Endothelial cell of umbilical vein (primary cell): ENCODE measurements around the gene TMEM95. TPM values are rescaled to one million over a fixed set of nuclear protein-coding genes. Genes with fewer than 3 reads are reported as not detected.

ENCODE experiments used
- Bru-seq: library from RNA; stranded (reverse); fragments of 400-500 nt; gene quantifications from one replicate; lab custom pipeline; 2021; lab: Mats Ljungman, UMichigan
- BruChase-seq, 2 experiments: library from RNA; stranded (reverse); fragments of 400-500 nt; gene quantifications; one replicate each; lab custom pipeline; 2021; lab: Mats Ljungman, UMichigan
- BruUV-seq: library from RNA; stranded (reverse); fragments of 400-500 nt; replicated peaks from 2 replicates; lab custom pipeline; 2021; lab: Mats Ljungman, UMichigan
- CTCF ChIA-PET: fragments of 300-600, 350-600 bp; sonication (Branson Sonifier 250); formaldehyde crosslinking; loops from one replicate; lab custom pipeline; 2021; ENCODE audit warnings: antibody characterized with exemption, inconsistent platforms; lab: Charles Lee
- POLR2A ChIA-PET: fragments of 300-600, 350-600 bp; sonication (Branson Sonifier 250); formaldehyde crosslinking; loops from one replicate; lab custom pipeline; 2021; ENCODE audit warnings: antibody characterized with exemption, inconsistent platforms; lab: Charles Lee
- DNase-seq: peaks from one replicate; pipeline ENCODE4 v3.0.0-alpha.2; 2011; ENCODE audit warnings: low read depth, low spot score
- FAIRE-seq: peaks from 2 replicates; lab custom pipeline; 2011; peaks lifted over from hg19 to GRCh38; lab: Jason Lieb, UNC
- H2AFZ ChIP-seq: 2 replicates; pipeline ENCODE4 v1.6.0; 2012; ENCODE audit warnings: low read depth, low read length, control low read depth, inconsistent platforms
- H3K27ac ChIP-seq: 2 replicates; pipeline ENCODE4 v1.5.1; 2011; ENCODE audit warnings: low read depth, mild to moderate bottlenecking, control low read depth, low read length, moderate library complexity; ENCODE audit not compliant: insufficient read depth
- H3K27me3 ChIP-seq, 2 experiments: 2 replicates each; pipeline versions ENCODE4 v1.6.0 to v1.6.1; 2011; ENCODE audit warnings: low read length in 2 of 2, mixed read lengths in 1 of 2; ENCODE audit not compliant: control insufficient read depth in 2 of 2, insufficient read depth in 2 of 2
- H3K36me3 ChIP-seq, 2 experiments: 2 replicates in 1 of 2; 3 replicates in 1 of 2; pipeline ENCODE4 v1.5.1; 2011; ENCODE audit warnings: low read length in 2 of 2, mild to moderate bottlenecking in 1 of 2, moderate library complexity in 1 of 2; ENCODE audit not compliant: control insufficient read depth in 2 of 2, insufficient read depth in 2 of 2; ENCODE audit errors: extremely low read depth in 1 of 2
- H3K4me1 ChIP-seq: 3 replicates; pipeline ENCODE4 v1.5.1; 2011; ENCODE audit warnings: mild to moderate bottlenecking, low read length; ENCODE audit not compliant: control insufficient read depth, insufficient read depth; ENCODE audit errors: extremely low read depth
- H3K4me2 ChIP-seq: 2 replicates; pipeline ENCODE4 v1.6.1; 2011; ENCODE audit warnings: low read length, control low read depth, mixed read lengths; ENCODE audit not compliant: insufficient read depth
- H3K4me3 ChIP-seq, 3 experiments: fragments of 200-600 bp in 1 of 3; sonication (generic), shearing (Covaris generic) in 1 of 3; replicated peaks in 1 of 3; 2 replicates each; pipeline ENCODE4 v1.5.1; 2011 to 2016; ENCODE audit warnings: control low read depth in 3 of 3, low read length in 3 of 3, mild to moderate bottlenecking in 2 of 3, inconsistent platforms in 1 of 3, low read depth in 1 of 3, moderate library complexity in 1 of 3; ENCODE audit not compliant: insufficient read depth in 1 of 3
- H3K79me2 ChIP-seq: 2 replicates; pipeline ENCODE4 v1.6.0; 2012; ENCODE audit warnings: low read length, inconsistent platforms; ENCODE audit not compliant: control insufficient read depth, insufficient read depth
- H3K9ac ChIP-seq: replicated peaks from 2 replicates; pipeline ENCODE3; 2011; ENCODE audit warnings: low read length, control low read depth; ENCODE audit not compliant: insufficient read depth; ENCODE audit errors: extremely low read depth
- H3K9me1 ChIP-seq: replicated peaks from 3 replicates; pipeline ENCODE4 v1.6.0; 2011; ENCODE audit warnings: mild to moderate bottlenecking, low read length; ENCODE audit not compliant: control insufficient read depth, insufficient read depth; ENCODE audit errors: extremely low read depth
- H3K9me3 ChIP-seq: replicated peaks from 2 replicates; pipeline ENCODE4 v1.5.1; 2012; ENCODE audit warnings: low read length, inconsistent platforms; ENCODE audit not compliant: control insufficient read depth, insufficient read depth
- H4K20me1 ChIP-seq: replicated peaks from 2 replicates; pipeline ENCODE3; 2011; ENCODE audit warnings: mild to moderate bottlenecking, low read length; ENCODE audit not compliant: control insufficient read depth, insufficient read depth; ENCODE audit errors: extremely low read depth
- CTCF ChIP-seq, 2 donors: IDR thresholded peaks; 1 replicate in 1 of 2; 2 replicates in 1 of 2; pipeline ENCODE4 v1.5.1; 2011; ENCODE audit warnings: low read length in 2 of 2, mild to moderate bottlenecking in 2 of 2, moderate library complexity in 2 of 2, control low read depth in 1 of 2, inconsistent platforms in 1 of 2, low read depth in 1 of 2; ENCODE audit not compliant: insufficient read depth in 1 of 2; ENCODE audit errors: extremely low read depth in 1 of 2
- EZH2 ChIP-seq: IDR thresholded peaks from 2 replicates; pipeline ENCODE4 v1.6.1; 2012; ENCODE audit warnings: borderline replicate concordance, low read depth, mild to moderate bottlenecking, moderate library complexity, low read length, inconsistent platforms; ENCODE audit not compliant: severe bottlenecking
- FOS ChIP-seq: IDR thresholded peaks from 2 replicates; pipeline ENCODE4 v1.6.1; 2011; ENCODE audit warnings: mild to moderate bottlenecking, low read length, moderate library complexity, borderline replicate concordance; ENCODE audit not compliant: insufficient read depth
- GATA2 ChIP-seq: IDR thresholded peaks from 2 replicates; pipeline ENCODE4 v1.7.0; 2011; ENCODE audit warnings: low read depth, mild to moderate bottlenecking, moderate library complexity, mixed read lengths, low read length; ENCODE audit not compliant: insufficient read length, insufficient read depth
- JUN ChIP-seq: IDR thresholded peaks from 2 replicates; pipeline ENCODE4 v1.6.1; 2011; ENCODE audit warnings: borderline replicate concordance, low read depth; ENCODE audit not compliant: insufficient read length, insufficient read depth
- MAX ChIP-seq: IDR thresholded peaks from 2 replicates; pipeline ENCODE4 v1.6.1; 2011; ENCODE audit not compliant: insufficient read depth, insufficient read length
- MYC ChIP-seq: IDR thresholded peaks from one replicate; pipeline ENCODE4 v1.6.1; 2011; ENCODE audit warnings: mild to moderate bottlenecking, low read depth, low read length
- POLR2A ChIP-seq: IDR thresholded peaks from 2 replicates; pipeline ENCODE4 v1.6.1; 2012; ENCODE audit warnings: low read depth, mild to moderate bottlenecking, control low read depth, low read length
- POLR2AphosphoS5 ChIP-seq: IDR thresholded peaks from 2 replicates; pipeline ENCODE4 v1.6.1; 2012; ENCODE audit warnings: low read depth, mild to moderate bottlenecking, control low read depth, low read length, moderate library complexity; ENCODE audit not compliant: insufficient read depth
- dilution Hi-C: fragments of 300-500 bp; cut with MboI; formaldehyde crosslinking; loops from one replicate; pipeline ENCODE4 v1.15.0; 2019; ENCODE audit warnings: low sequenced_read_pairs; ENCODE audit not compliant: extremely low pct_ligation_motif_present
- intact Hi-C: fragments of 100-400 bp; cut with micrococcal nuclease; formaldehyde crosslinking; loops from one replicate; pipeline ENCODE4 v1.10.0; 2022
- long read RNA-seq: library from polyadenylated mRNA; stranded (forward); transcript quantifications from one replicate; pipeline ENCODE4 v2.0.0, GENCODE V29; 2021
- polyA minus RNA-seq, 3 experiments: library from RNA; depleted of rRNA, polyadenylated mRNA; stranded (reverse); fragments of >200 nt; gene quantifications; 1 replicate in 1 of 3; 2 replicates in 2 of 3; pipeline ENCODE4 v1.2.3, GENCODE V29; 2011
- polyA plus RNA-seq, 4 experiments: library from polyadenylated mRNA; depleted of rRNA in 3 of 4; stranded (reverse) in 3 of 4; unstranded in 1 of 4; fragments of >200 nt; gene quantifications; 2 replicates each; pipeline versions ENCODE4 v1.2.1 to v1.2.3, GENCODE V29; 2011 to 2012; ENCODE audit warnings: missing spikeins in 1 of 4
- total RNA-seq: library from RNA; stranded (reverse); gene quantifications from 2 replicates; pipeline ENCODE4 v1.2.3, GENCODE V29; 2021

TMEM95 gene
- not detected in 2 replicates for total RNA-seq
- polyA plus RNA-seq, result not detected in 2 replicates
- not detected in 2 replicates for polyA plus RNA-seq (2011; cell fraction: cytosol; rRNA removed)
- polyA plus RNA-seq (2011; cell fraction: nucleus; rRNA removed), result not detected in 2 replicates
- polyA plus RNA-seq (2012), result not detected in 2 replicates
- polyA minus RNA-seq, result not detected in 2 replicates
- polyA minus RNA-seq (2011; cell fraction: cytosol; rRNA and poly(A)+ RNA removed), result not detected
- polyA minus RNA-seq (2011; cell fraction: nucleus; rRNA and poly(A)+ RNA removed), result not detected in 2 replicates
- Bru-seq, nascent RNA, result percentile 13 among the genes with signal in this experiment
- percentile 20 among the genes with signal in this experiment for BruChase-seq, experiment 1, labeled RNA remaining after a 6-hour chase
- percentile 23 among the genes with signal in this experiment for BruChase-seq, experiment 2, labeled RNA remaining after a 2-hour chase
- long read RNA-seq, result 0 reads

GRCh38 chr17:7355053-7355452 is at the start of gene TMEM95:
TMEM95 (plus strand) TSS chr17:7355156; CDS start chr17:7355205, 49 bp downstream.
- Histone ChIP-seq H3K4me2 (no peak within 1 kb of the TSS), H4K20me1 (no peaks in the 10 kb centered on the region), H3K9me3 (no peaks in the 10 kb centered on the region), H2AFZ (no peak within 1 kb of the TSS), H3K27me3 (no peaks in the 10 kb centered on the region), H3K36me3 (no peaks in the 10 kb centered on the region), H3K79me2 (no peaks in the 10 kb centered on the region), H3K4me3 (no peak within 1 kb of the TSS), H3K9ac (no peak within 1 kb of the TSS), H3K9me1 (no peaks in the 10 kb centered on the region), H3K4me1 (peaks cover 15% of the 10 kb centered on the region), H3K27ac (no peak within 1 kb of the TSS)
- POLR2A ChIA-PET, result no interaction called here
- no TSS peak for BruUV-seq
- intact Hi-C loops (loop anchor here (5.0 kb wide), 1 partner anchor 37 kb away; the partner anchor contains the start of gene PLSCR3), dilution Hi-C loops (no loop called here)
- CTCF ChIA-PET, result interaction anchor here (0.8 to 4.0 kb wide), 14 partner anchors 10 to 332 kb away, joined by 3 to 70 read pairs (median 10); partner anchors contain the start of genes TMEM102, TMEM256, TNK1 and TP53
- TF ChIP-seq JUN, result no peak
- TF ChIP-seq EZH2, result no peak
- no peak for TF ChIP-seq POLR2A
- TF ChIP-seq FOS, result no peak
- no peak for TF ChIP-seq MAX
- no peak for TF ChIP-seq GATA2
- TF ChIP-seq CTCF (IDR thresholded peaks at IDR 0.05; ENCODE audit: extremely low read depth in 1 of 2, insufficient read depth in 1 of 2, low read depth in 1 of 2, low read length in 2 of 2), result no peak
- no peak for TF ChIP-seq MYC
- TF ChIP-seq POLR2AphosphoS5, result no peak
- FAIRE-seq (no peak), DNase-seq (no peak)
